IMR-90 (cell line): ENCODE results near the gene RWDD1. TPM values are rescaled to one million over a fixed set of nuclear protein-coding genes. Genes with fewer than 3 reads are reported as not detected.

Experiments used
- ATAC-seq: fragments of 200-7000 bp; cut with Tn5 transposase; 2 replicates; pipeline ENCODE4 v1.9.1; 2020; ENCODE audit warnings: low read depth, mild to moderate bottlenecking, moderate library complexity
- BruUV-seq: library from RNA; stranded (reverse); fragments of 400-500 nt; replicated peaks from 2 replicates; lab custom pipeline; 2021; lab: Mats Ljungman, UMichigan
- CTCF ChIA-PET: fragments of 300-600 bp; formaldehyde crosslinking; extraction: SDS; loops from one replicate; lab custom pipeline; 2021; ENCODE audit warnings: antibody characterized with exemption; lab: Yijun Ruan, JAX
- POLR2A ChIA-PET: fragments of 300-600 bp; sonication (Branson Sonifier 250); formaldehyde crosslinking; loops from one replicate; lab custom pipeline; 2022; ENCODE audit warnings: antibody characterized with exemption; ENCODE audit not compliant: unreplicated experiment; lab: Charles Lee
- DNase-seq: peaks from one replicate; pipeline ENCODE4 v3.0.0; 2013
- H2AFZ ChIP-seq: replicated peaks from 2 replicates; pipeline ENCODE3; 2013; ENCODE audit warnings: low read length, mild to moderate bottlenecking; ENCODE audit not compliant: poor library complexity
- H2AK5ac ChIP-seq: 2 replicates; pipeline ENCODE4 v1.6.1; 2013; ENCODE audit warnings: low read depth, low read length, inconsistent platforms
- H2AK9ac ChIP-seq: replicated peaks from 2 replicates; pipeline ENCODE3; 2013; ENCODE audit warnings: mild to moderate bottlenecking, low read depth, low read length, moderate library complexity; ENCODE audit not compliant: poor library complexity
- H2BK120ac ChIP-seq: 2 replicates; pipeline ENCODE4 v1.6.1; 2013; ENCODE audit warnings: low read depth, low read length, inconsistent platforms
- H2BK15ac ChIP-seq: 3 replicates; pipeline ENCODE4 v1.6.1; 2013; ENCODE audit warnings: low read depth, low read length, inconsistent platforms
- H2BK20ac ChIP-seq: 2 replicates; pipeline ENCODE4 v1.6.1; 2013; ENCODE audit warnings: low read depth, mild to moderate bottlenecking, inconsistent platforms, low read length, moderate library complexity
- H2BK5ac ChIP-seq: 2 replicates; pipeline ENCODE4 v1.6.1; 2013; ENCODE audit warnings: mild to moderate bottlenecking, low read depth, low read length, inconsistent platforms; ENCODE audit not compliant: poor library complexity, severe bottlenecking
- H3K14ac ChIP-seq: replicated peaks from 2 replicates; pipeline ENCODE4 v1.6.1; 2013; ENCODE audit warnings: low read depth, low read length, inconsistent platforms
- H3K18ac ChIP-seq: 2 replicates; pipeline ENCODE4 v1.6.1; 2013; ENCODE audit warnings: low read depth, low read length, control low read depth
- H3K23ac ChIP-seq: 2 replicates; pipeline ENCODE4 v1.6.1; 2013; ENCODE audit warnings: low read depth, low read length, inconsistent platforms
- H3K27ac ChIP-seq: 2 replicates; pipeline ENCODE4 v1.5.1; 2013; ENCODE audit warnings: mild to moderate bottlenecking, control low read depth, low read length; ENCODE audit not compliant: insufficient read depth
- H3K27me3 ChIP-seq: 2 replicates; pipeline ENCODE4 v1.6.1; 2013; ENCODE audit warnings: low read length; ENCODE audit not compliant: control insufficient read depth, insufficient read depth
- H3K36me3 ChIP-seq: 2 replicates; pipeline ENCODE4 v1.6.1; 2013; ENCODE audit warnings: low read length, mixed read lengths; ENCODE audit not compliant: control insufficient read depth, insufficient read depth
- H3K4ac ChIP-seq: 2 replicates; pipeline ENCODE4 v1.6.1; 2013; ENCODE audit warnings: low read depth, low read length, inconsistent platforms
- H3K4me1 ChIP-seq: 2 replicates; pipeline ENCODE4 v1.6.1; 2013; ENCODE audit warnings: low read length, mixed read lengths; ENCODE audit not compliant: control insufficient read depth, insufficient read depth
- H3K4me2 ChIP-seq: 2 replicates; pipeline ENCODE4 v1.6.1; 2013; ENCODE audit warnings: low read depth, mild to moderate bottlenecking, control low read depth, low read length, moderate library complexity
- H3K4me3 ChIP-seq: 2 replicates; pipeline ENCODE4 v1.5.1; 2013; ENCODE audit warnings: low read depth, mild to moderate bottlenecking, control low read depth, low read length, moderate library complexity; ENCODE audit not compliant: insufficient read depth
- H3K56ac ChIP-seq: 2 replicates; pipeline ENCODE4 v1.6.1; 2013; ENCODE audit warnings: low read length, inconsistent platforms; ENCODE audit not compliant: insufficient read depth; ENCODE audit errors: extremely low read depth
- H3K79me1 ChIP-seq, 2 experiments: 2 replicates each; pipeline ENCODE4 v1.6.1; 2013; ENCODE audit warnings: low read length in 2 of 2, inconsistent platforms in 1 of 2, low read depth in 1 of 2
- H3K9ac ChIP-seq: 2 replicates; pipeline ENCODE4 v1.6.1; 2013; ENCODE audit warnings: low read depth, low read length, control low read depth
- H3K9me1 ChIP-seq: 2 replicates; pipeline ENCODE4 v1.6.1; 2013; ENCODE audit warnings: low read length, inconsistent platforms; ENCODE audit not compliant: insufficient read depth
- H3K9me3 ChIP-seq: 2 replicates; pipeline ENCODE4 v1.6.1; 2013; ENCODE audit warnings: low read length; ENCODE audit not compliant: control insufficient read depth, insufficient read depth
- H4K20me1 ChIP-seq: 2 replicates; pipeline ENCODE4 v1.6.1; 2013; ENCODE audit warnings: low read length, inconsistent platforms; ENCODE audit not compliant: insufficient read depth
- H4K5ac ChIP-seq: 2 replicates; pipeline ENCODE4 v1.6.1; 2013; ENCODE audit warnings: mild to moderate bottlenecking, low read depth, low read length, control low read depth
- H4K8ac ChIP-seq, 2 experiments: 2 replicates each; pipeline ENCODE4 v1.6.1; 2013; ENCODE audit warnings: low read depth in 2 of 2, low read length in 2 of 2, control low read depth in 1 of 2, inconsistent platforms in 1 of 2
- H4K91ac ChIP-seq: 2 replicates; pipeline ENCODE4 v1.6.1; 2013; ENCODE audit warnings: low read depth, low read length, inconsistent platforms; ENCODE audit not compliant: insufficient read depth
- BHLHE40 ChIP-seq: fragments of 150-350 bp; IDR thresholded peaks from 2 replicates; pipeline ENCODE4 v1.6.1; 2016; ENCODE audit warnings: mild to moderate bottlenecking, low read depth, low read length
- CEBPB ChIP-seq: IDR thresholded peaks from 2 replicates; pipeline ENCODE4 v1.6.1; 2012; ENCODE audit warnings: low read depth, low read length, improper control_type of control experiment
- CHD1 ChIP-seq: IDR thresholded peaks from 2 replicates; pipeline ENCODE4 v1.6.1; 2012; ENCODE audit warnings: low read depth, low read length, improper control_type of control experiment
- FOS ChIP-seq: fragments of 150-350 bp; IDR thresholded peaks from 2 replicates; pipeline ENCODE4 v1.6.1; 2016; ENCODE audit warnings: low read depth, low read length
- MAFK ChIP-seq: IDR thresholded peaks from 2 replicates; pipeline ENCODE4 v1.6.1; 2012; ENCODE audit warnings: low read depth, low read length, improper control_type of control experiment
- MAZ ChIP-seq: IDR thresholded peaks from 2 replicates; pipeline ENCODE4 v1.6.1; 2012; ENCODE audit warnings: low read depth, mild to moderate bottlenecking, low read length, improper control_type of control experiment, moderate library complexity, borderline replicate concordance
- MXI1 ChIP-seq: IDR thresholded peaks from 2 replicates; pipeline ENCODE4 v1.6.1; 2012; ENCODE audit warnings: low read depth, mild to moderate bottlenecking, low read length, moderate library complexity, borderline replicate concordance
- NFE2L2 ChIP-seq: fragments of 150-350 bp; IDR thresholded peaks from 2 replicates; pipeline ENCODE4 v1.6.1; 2016; ENCODE audit warnings: low read depth, mild to moderate bottlenecking, low read length
- RAD21 ChIP-seq: IDR thresholded peaks from 2 replicates; pipeline ENCODE4 v1.6.1; 2012; ENCODE audit warnings: low read length, improper control_type of control experiment
- RFX5 ChIP-seq: IDR thresholded peaks from 2 replicates; pipeline ENCODE4 v1.8.0; 2012; ENCODE audit warnings: low read depth, mild to moderate bottlenecking, low read length, moderate library complexity
- SMC3 ChIP-seq: fragments of 150-350 bp; IDR thresholded peaks from 2 replicates; pipeline ENCODE4 v1.6.1; 2016; ENCODE audit warnings: low read depth, mild to moderate bottlenecking, antibody characterized with exemption, low read length, moderate library complexity
- WGBS, 2 experiments: methylation state at CpG; one replicate each; pipeline versions ENCODE4 v1.1.5 to v1.1.7; 2013; ENCODE audit warnings: missing lambda C conversion rate in 2 of 2; ENCODE audit not compliant: insufficient read length in 1 of 2; ENCODE audit errors: extremely low coverage in 2 of 2; 5-methylcytosine and 5-hydroxymethylcytosine counted together
- dilution Hi-C: fragments of 300-500 bp; cut with HindIII; formaldehyde crosslinking; loops from one replicate; pipeline ENCODE4 v1.14.3; 2018; ENCODE audit warnings: low sequenced_read_pairs; ENCODE audit not compliant: unreplicated experiment
- in situ Hi-C: fragments of 300-500 bp; cut with MboI; formaldehyde crosslinking; loops from 3 replicates; pipeline ENCODE4 v1.14.3; 2019; ENCODE audit warnings: low sequenced_read_pairs, inconsistent platforms, mixed read lengths
- intact Hi-C: fragments of 100-400 bp; cut with micrococcal nuclease; formaldehyde crosslinking; loops from 2 replicates; pipeline ENCODE4 v1.10.0; 2022
- polyA plus RNA-seq, 3 experiments: library from polyadenylated mRNA; depleted of rRNA; stranded (reverse); fragments of >200 nt; gene quantifications; 2 replicates each; pipeline ENCODE4 v1.2.3, GENCODE V29; 2012; ENCODE audit warnings: low replicate concordance in 1 of 3
- total RNA-seq: library from RNA; depleted of rRNA; stranded (reverse); fragments of >200 nt; gene quantifications from 2 replicates; pipeline ENCODE4 v1.2.3, GENCODE V29; 2012
- TF ChIP-seq, protein P1 (sequence below): conservative IDR thresholded peaks from 2 replicates; pipeline ENCODE4 v1.5.1; 2012; ENCODE audit warnings: mild to moderate bottlenecking, low read depth, low read length, improper control_type of control experiment
- TF ChIP-seq, protein P2 (sequence below): fragments of 150-350 bp; IDR thresholded peaks from 2 replicates; pipeline ENCODE4 v1.6.1; 2017; ENCODE audit warnings: mild to moderate bottlenecking, antibody characterized with exemption, low read length, low read depth
- TF ChIP-seq, protein P3 (sequence below): fragments of 150-350 bp; IDR thresholded peaks from 2 replicates; pipeline ENCODE4 v1.6.1; 2016; ENCODE audit warnings: low read depth, mild to moderate bottlenecking, low read length, moderate library complexity, borderline replicate concordance

Gene RWDD1
- total and polyA plus RNA-seq, 2 of the 4 experiments (the other 2 are of a cell fraction): 23.6 to 92.8 TPM

DNA sequence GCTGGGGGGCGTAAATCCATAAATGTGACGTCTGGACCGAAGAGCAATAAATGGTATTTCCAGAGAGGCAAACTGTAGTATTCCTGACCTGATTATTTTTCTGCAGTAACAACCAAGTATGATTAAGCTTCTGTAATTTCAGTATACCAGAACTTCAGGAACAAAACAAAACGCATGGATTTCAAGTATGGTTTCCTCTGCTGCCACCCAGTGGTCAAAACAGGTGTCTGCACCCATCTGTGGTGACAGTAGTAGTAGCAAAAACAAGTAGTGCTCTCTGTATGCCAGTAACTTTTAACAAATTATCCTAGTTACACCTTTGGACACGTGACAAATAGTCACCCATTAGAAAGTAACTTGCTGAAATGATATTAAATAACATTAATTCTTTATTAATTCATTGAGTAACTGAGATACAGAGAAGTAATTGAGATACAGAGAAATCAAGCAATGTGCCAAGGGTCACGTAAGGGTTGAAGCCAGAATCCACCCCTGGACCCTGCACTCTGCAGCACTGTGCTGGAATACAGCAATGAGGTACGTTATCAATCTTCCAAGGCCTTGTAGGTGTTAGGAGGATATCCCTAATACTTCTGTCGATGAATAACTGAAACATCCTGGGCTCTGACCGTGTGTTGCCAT, 9.8 kb upstream of the RWDD1 start:
- Histone ChIP-seq H3K56ac (no peak overlapping the region), H3K18ac (no peak overlapping the region), H2AFZ (peak overlapping the region; percentile 17), H3K36me3 (no peaks in the 10 kb centered on the region), H3K4me2 (no peak overlapping the region), H4K5ac (no peak overlapping the region), H2BK20ac (peak overlapping the region; percentile 42), H4K91ac (no peak overlapping the region), H3K79me1 (no peaks in the 10 kb centered on the region), H3K9me1 (peaks cover 3% of the 10 kb centered on the region; the same call in 1 of the 2 replicates), H3K4me3 (no peak overlapping the region), H3K23ac (no peak overlapping the region), H4K8ac (peak overlapping the region in 1 of 2 experiments; percentile 49; a peak in 1 of 4 replicates), H2BK15ac (peak overlapping the region; percentile 82; the same call in 2 of the 3 replicates), H3K4ac (peak overlapping the region; percentile 6; the same call in 1 of the 2 replicates), H3K14ac (no peak overlapping the region), H3K9ac (no peak overlapping the region), H2AK5ac (peak overlapping the region; percentile 38; the same call in 1 of the 2 replicates), H2BK120ac (peak overlapping the region; percentile 26), H3K4me1 (peaks cover 10% of the 10 kb centered on the region), H3K27ac (no peak overlapping the region), H3K27me3 (no peaks in the 10 kb centered on the region), H2BK5ac (no peak overlapping the region), H3K9me3 (no peaks in the 10 kb centered on the region), H4K20me1 (no peaks in the 10 kb centered on the region), H2AK9ac (no peak overlapping the region)
- CTCF ChIA-PET: interaction anchor here (0.5 to 4.3 kb wide), 21 partner anchors 9 to 439 kb away, joined by 3 to 22 read pairs (median 5); partner anchors contain the start of genes CALHM5, RWDD1, TRAPPC3L and TSPYL1
- BruUV-seq: no TSS peak
- POLR2A ChIA-PET: interaction anchor here (1.0 kb wide), 1 partner anchor 27 kb away, joined by 3 read pairs; no protein-coding TSS in a partner anchor
- WGBS, 2 experiments: 90% methylated on average over 2 of the region's 9 CpGs; no CpG with 5 or more reads in 1 of the 2 experiments
- TF ChIP-seq, protein P1, sequence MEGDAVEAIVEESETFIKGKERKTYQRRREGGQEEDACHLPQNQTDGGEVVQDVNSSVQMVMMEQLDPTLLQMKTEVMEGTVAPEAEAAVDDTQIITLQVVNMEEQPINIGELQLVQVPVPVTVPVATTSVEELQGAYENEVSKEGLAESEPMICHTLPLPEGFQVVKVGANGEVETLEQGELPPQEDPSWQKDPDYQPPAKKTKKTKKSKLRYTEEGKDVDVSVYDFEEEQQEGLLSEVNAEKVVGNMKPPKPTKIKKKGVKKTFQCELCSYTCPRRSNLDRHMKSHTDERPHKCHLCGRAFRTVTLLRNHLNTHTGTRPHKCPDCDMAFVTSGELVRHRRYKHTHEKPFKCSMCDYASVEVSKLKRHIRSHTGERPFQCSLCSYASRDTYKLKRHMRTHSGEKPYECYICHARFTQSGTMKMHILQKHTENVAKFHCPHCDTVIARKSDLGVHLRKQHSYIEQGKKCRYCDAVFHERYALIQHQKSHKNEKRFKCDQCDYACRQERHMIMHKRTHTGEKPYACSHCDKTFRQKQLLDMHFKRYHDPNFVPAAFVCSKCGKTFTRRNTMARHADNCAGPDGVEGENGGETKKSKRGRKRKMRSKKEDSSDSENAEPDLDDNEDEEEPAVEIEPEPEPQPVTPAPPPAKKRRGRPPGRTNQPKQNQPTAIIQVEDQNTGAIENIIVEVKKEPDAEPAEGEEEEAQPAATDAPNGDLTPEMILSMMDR: peak; percentile 89
- peak; percentile 86 for TF ChIP-seq SMC3
- TF ChIP-seq MAFK: no peak
- no peak for TF ChIP-seq MAZ
- TF ChIP-seq CHD1: no peak
- TF ChIP-seq RAD21: peak; percentile 88
- TF ChIP-seq MXI1: no peak
- TF ChIP-seq RFX5: no peak
- TF ChIP-seq FOS: no peak
- TF ChIP-seq NFE2L2: no peak
- no peak for TF ChIP-seq CEBPB
- TF ChIP-seq, protein P2, sequence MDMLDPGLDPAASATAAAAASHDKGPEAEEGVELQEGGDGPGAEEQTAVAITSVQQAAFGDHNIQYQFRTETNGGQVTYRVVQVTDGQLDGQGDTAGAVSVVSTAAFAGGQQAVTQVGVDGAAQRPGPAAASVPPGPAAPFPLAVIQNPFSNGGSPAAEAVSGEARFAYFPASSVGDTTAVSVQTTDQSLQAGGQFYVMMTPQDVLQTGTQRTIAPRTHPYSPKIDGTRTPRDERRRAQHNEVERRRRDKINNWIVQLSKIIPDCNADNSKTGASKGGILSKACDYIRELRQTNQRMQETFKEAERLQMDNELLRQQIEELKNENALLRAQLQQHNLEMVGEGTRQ: no peak
- TF ChIP-seq BHLHE40: no peak
- TF ChIP-seq, protein P3, sequence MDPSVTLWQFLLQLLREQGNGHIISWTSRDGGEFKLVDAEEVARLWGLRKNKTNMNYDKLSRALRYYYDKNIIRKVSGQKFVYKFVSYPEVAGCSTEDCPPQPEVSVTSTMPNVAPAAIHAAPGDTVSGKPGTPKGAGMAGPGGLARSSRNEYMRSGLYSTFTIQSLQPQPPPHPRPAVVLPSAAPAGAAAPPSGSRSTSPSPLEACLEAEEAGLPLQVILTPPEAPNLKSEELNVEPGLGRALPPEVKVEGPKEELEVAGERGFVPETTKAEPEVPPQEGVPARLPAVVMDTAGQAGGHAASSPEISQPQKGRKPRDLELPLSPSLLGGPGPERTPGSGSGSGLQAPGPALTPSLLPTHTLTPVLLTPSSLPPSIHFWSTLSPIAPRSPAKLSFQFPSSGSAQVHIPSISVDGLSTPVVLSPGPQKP: no peak
- in situ Hi-C loops: loop anchor here (5.0 kb wide), 1 partner anchor 294 kb away; no protein-coding TSS in a partner anchor
- DNase-seq (peak; percentile 75), ATAC-seq (peak; percentile 72)
- intact Hi-C loops: loop anchor here (1.0 to 5.0 kb wide), 7 partner anchors 25 to 345 kb away; partner anchors contain the start of gene TSPYL1
- dilution Hi-C loops: no loop called here
